KMS-11 (cell line): Measurements from ENCODE around the gene HTT.

Experiments
- H2AFZ ChIP-seq: fragments of 200-600 bp; sonication (generic); 2 replicates; pipeline ENCODE4 v1.6.1; 2016; ENCODE audit warnings: antibody characterized with exemption, mixed run types, low read depth
- H3K27ac ChIP-seq: fragments of 200-600 bp; sonication (generic); 2 replicates; pipeline ENCODE4 v1.6.1; 2016; ENCODE audit warnings: mild to moderate bottlenecking, mixed run types
- H3K27me3 ChIP-seq: fragments of 200-600 bp; sonication (generic); 2 replicates; pipeline ENCODE4 v1.6.1; 2017; ENCODE audit warnings: mild to moderate bottlenecking, low read depth, mixed run types, moderate library complexity; ENCODE audit not compliant: insufficient read depth
- H3K36me3 ChIP-seq: fragments of 200-600 bp; sonication (generic); 2 replicates; pipeline ENCODE4 v1.6.1; 2017; ENCODE audit warnings: mild to moderate bottlenecking, mixed run types; ENCODE audit not compliant: insufficient read depth
- H3K4me1 ChIP-seq: fragments of 200-600 bp; sonication (generic); 2 replicates; pipeline ENCODE4 v1.6.1; 2016; ENCODE audit warnings: mild to moderate bottlenecking, low read depth, mixed run types; ENCODE audit not compliant: poor library complexity, severe bottlenecking
- H3K4me2 ChIP-seq: fragments of 200-600 bp; sonication (generic); 2 replicates; pipeline ENCODE4 v1.7.0; 2016; ENCODE audit warnings: mild to moderate bottlenecking, mixed run types
- H3K4me3 ChIP-seq: fragments of 200-600 bp; sonication (generic); IDR thresholded peaks from 2 replicates; pipeline ENCODE4 v1.6.1; 2017; ENCODE audit warnings: low read depth, low read length, mixed read lengths; ENCODE audit not compliant: insufficient read depth
- H3K79me2 ChIP-seq: fragments of 200-600 bp; sonication (generic); 2 replicates; pipeline ENCODE4 v1.6.1; 2016; ENCODE audit warnings: low read depth, mixed run types; ENCODE audit not compliant: insufficient read depth
- H3K9ac ChIP-seq: fragments of 200-600 bp; sonication (generic); 2 replicates; pipeline ENCODE4 v1.6.1; 2016; ENCODE audit warnings: mild to moderate bottlenecking, mixed run types
- H4K20me1 ChIP-seq: fragments of 200-600 bp; sonication (generic); 2 replicates; pipeline ENCODE4 v1.6.1; 2016; ENCODE audit warnings: mild to moderate bottlenecking, mixed run types; ENCODE audit not compliant: insufficient read depth
- TF ChIP-seq, protein P1 (sequence below): fragments of 200-600 bp; sonication (generic); conservative IDR thresholded peaks from 2 replicates; pipeline ENCODE4 v1.6.1; 2017; ENCODE audit warnings: low read depth, mild to moderate bottlenecking, antibody characterized with exemption, low read length, moderate library complexity, mixed read lengths

HTT gene

DNA sequence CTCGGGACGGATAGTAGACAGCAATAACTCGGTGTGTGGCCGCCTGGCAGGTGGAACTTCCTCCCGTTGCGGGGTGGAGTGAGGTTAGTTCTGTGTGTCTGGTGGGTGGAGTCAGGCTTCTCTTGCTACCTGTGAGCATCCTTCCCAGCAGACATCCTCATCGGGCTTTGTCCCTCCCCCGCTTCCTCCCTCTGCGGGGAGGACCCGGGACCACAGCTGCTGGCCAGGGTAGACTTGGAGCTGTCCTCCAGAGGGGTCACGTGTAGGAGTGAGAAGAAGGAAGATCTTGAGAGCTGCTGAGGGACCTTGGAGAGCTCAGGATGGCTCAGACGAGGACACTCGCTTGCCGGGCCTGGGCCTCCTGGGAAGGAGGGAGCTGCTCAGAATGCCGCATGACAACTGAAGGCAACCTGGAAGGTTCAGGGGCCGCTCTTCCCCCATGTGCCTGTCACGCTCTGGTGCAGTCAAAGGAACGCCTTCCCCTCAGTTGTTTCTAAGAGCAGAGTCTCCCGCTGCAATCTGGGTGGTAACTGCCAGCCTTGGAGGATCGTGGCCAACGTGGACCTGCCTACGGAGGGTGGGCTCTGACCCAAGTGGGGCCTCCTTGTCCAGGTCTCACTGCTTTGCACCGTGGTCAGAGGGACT is 168.8 kb downstream of the HTT start:
- Histone ChIP-seq H2AFZ (no peak overlapping the region), H3K4me1 (peaks cover 20% of the 10 kb centered on the region), H3K79me2 (no peaks in the 10 kb centered on the region), H3K9ac (no peak overlapping the region), H3K4me2 (no peak overlapping the region), H3K27ac (no peak overlapping the region), H4K20me1 (no peaks in the 10 kb centered on the region), H3K36me3 (no peaks in the 10 kb centered on the region), H3K4me3 (no peak overlapping the region), H3K27me3 (no peaks in the 10 kb centered on the region)
- TF ChIP-seq, protein P1, sequence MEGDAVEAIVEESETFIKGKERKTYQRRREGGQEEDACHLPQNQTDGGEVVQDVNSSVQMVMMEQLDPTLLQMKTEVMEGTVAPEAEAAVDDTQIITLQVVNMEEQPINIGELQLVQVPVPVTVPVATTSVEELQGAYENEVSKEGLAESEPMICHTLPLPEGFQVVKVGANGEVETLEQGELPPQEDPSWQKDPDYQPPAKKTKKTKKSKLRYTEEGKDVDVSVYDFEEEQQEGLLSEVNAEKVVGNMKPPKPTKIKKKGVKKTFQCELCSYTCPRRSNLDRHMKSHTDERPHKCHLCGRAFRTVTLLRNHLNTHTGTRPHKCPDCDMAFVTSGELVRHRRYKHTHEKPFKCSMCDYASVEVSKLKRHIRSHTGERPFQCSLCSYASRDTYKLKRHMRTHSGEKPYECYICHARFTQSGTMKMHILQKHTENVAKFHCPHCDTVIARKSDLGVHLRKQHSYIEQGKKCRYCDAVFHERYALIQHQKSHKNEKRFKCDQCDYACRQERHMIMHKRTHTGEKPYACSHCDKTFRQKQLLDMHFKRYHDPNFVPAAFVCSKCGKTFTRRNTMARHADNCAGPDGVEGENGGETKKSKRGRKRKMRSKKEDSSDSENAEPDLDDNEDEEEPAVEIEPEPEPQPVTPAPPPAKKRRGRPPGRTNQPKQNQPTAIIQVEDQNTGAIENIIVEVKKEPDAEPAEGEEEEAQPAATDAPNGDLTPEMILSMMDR: no peak

DNA sequence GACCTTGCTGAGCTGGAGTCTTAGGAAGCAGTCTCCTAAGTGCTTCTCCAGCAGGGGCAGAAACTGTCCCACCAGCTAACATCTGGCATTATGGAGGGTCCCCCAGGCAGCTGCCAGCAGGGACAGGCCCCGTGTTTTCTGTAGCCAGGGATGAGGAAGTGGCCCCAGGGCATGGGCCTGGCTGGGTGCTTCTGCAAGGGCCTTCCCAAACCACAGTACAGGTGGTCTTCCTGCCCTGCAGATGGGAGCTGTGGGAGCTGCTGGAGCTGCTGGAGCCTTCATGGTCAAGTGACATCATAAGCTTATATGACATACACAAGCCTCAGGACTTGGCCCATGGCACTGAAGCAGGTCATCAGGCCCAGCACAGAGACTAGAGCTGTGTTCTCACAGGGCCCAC is 169.5 kb downstream of the HTT start:
- Histone ChIP-seq H3K4me1 (peaks cover 19% of the 10 kb centered on the region), H3K4me2 (no peak overlapping the region), H3K27ac (no peak overlapping the region), H3K27me3 (no peaks in the 10 kb centered on the region), H3K36me3 (no peaks in the 10 kb centered on the region), H2AFZ (no peak overlapping the region), H3K79me2 (no peaks in the 10 kb centered on the region), H4K20me1 (no peaks in the 10 kb centered on the region), H3K9ac (no peak overlapping the region), H3K4me3 (no peak overlapping the region)
- TF ChIP-seq, protein P1: no peak

- Histone ChIP-seq H3K4me3 (no peak overlapping the region), H2AFZ (no peak overlapping the region), H4K20me1 (no peaks in the 10 kb centered on the region), H3K27me3 (no peaks in the 10 kb centered on the region), H3K4me1 (peaks cover 11% of the 10 kb centered on the region), H3K9ac (no peak overlapping the region), H3K36me3 (no peaks in the 10 kb centered on the region), H3K4me2 (no peak overlapping the region), H3K79me2 (no peaks in the 10 kb centered on the region), H3K27ac (no peak overlapping the region)
- TF ChIP-seq, protein P1: no peak
Measured at GRCh38 chr4:3244747-3245146, 170.3 kb downstream of the HTT start.

DNA sequence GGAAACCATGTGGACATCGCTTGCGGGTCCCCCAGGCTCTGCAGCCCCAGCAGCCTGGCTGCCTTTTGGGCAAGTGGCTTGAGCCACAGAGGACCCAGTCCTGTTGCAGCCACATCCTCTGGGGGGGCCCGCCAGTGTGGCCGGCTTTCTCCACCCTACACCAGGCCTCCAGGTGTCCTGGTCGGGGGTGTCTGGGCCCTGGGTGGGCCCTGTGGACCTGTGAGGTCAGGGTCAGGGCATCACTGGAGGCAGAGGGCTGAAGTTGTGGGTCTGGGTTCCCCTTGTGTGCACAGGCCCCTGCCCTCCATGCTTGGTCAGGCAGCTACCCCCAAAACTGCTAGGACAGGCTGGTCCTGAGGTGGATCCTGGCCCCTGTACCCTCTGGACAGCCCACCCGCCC is 171.2 kb downstream of the HTT start:
- H2AFZ ChIP-seq: no peak overlapping the region
- no peaks in the 10 kb centered on the region for H3K27me3 ChIP-seq
- H3K4me1 ChIP-seq: peaks cover 2% of the 10 kb centered on the region
- no peak overlapping the region for H3K4me2 ChIP-seq
- no peak overlapping the region for H3K27ac ChIP-seq
- TF ChIP-seq, protein P1: no peak
- no peak overlapping the region for H3K4me3 ChIP-seq
- no peaks in the 10 kb centered on the region for H3K36me3 ChIP-seq
- no peaks in the 10 kb centered on the region for H4K20me1 ChIP-seq
- H3K79me2 ChIP-seq: no peaks in the 10 kb centered on the region
- no peak overlapping the region for H3K9ac ChIP-seq
